Central memory CD8-positive, alpha-beta T cell (primary cell): ENCODE data around the gene FGGY.

Source experiments
- ATAC-seq: fragments of 150-1000 bp; cut with Tn5 transposase; replicated peaks from 2 replicates; pipeline ENCODE4 v1.10.0; 2022; ENCODE audit warnings: mild to moderate bottlenecking, moderate FRiP score, moderate number of reproducible peaks; ENCODE audit not compliant: poor library complexity, severe bottlenecking; ENCODE audit errors: extremely low read depth
- DNase-seq, 2 donors: peaks; one replicate each; pipeline ENCODE4 v3.0.0; 2021; ENCODE audit warnings: low spot score in 2 of 2
- H3K27ac Mint-ChIP-seq: one replicate; pipeline ENCODE4 v1.8.0; 2022; ENCODE audit warnings: low read depth, mild to moderate bottlenecking, moderate library complexity, mixed read lengths
- H3K27me3 Mint-ChIP-seq: one replicate; pipeline ENCODE4 v1.8.0; 2022; ENCODE audit warnings: mixed read lengths
- H3K36me3 Mint-ChIP-seq: one replicate; pipeline ENCODE4 v1.8.0; 2022; ENCODE audit warnings: mild to moderate bottlenecking, moderate library complexity, mixed read lengths; ENCODE audit not compliant: insufficient read depth
- H3K4me1 Mint-ChIP-seq: one replicate; pipeline ENCODE4 v1.8.0; 2022; ENCODE audit warnings: mixed read lengths
- H3K4me3 Mint-ChIP-seq: one replicate; pipeline ENCODE4 v1.8.0; 2022; ENCODE audit warnings: mild to moderate bottlenecking, moderate library complexity, mixed read lengths
- H3K9me3 Mint-ChIP-seq: one replicate; pipeline ENCODE4 v1.8.0; 2022; ENCODE audit warnings: mixed read lengths

Gene FGGY

GRCh38 chr1:59666106-59666505 is 369.2 kb downstream of the FGGY start:
- Mint-ChIP-seq H3K36me3 (no peaks in the 10 kb centered on the region), H3K9me3 (no peaks in the 10 kb centered on the region), H3K4me1 (no peaks in the 10 kb centered on the region), H3K4me3 (no peak overlapping the region), H3K27me3 (no peaks in the 10 kb centered on the region), H3K27ac (no peak overlapping the region)
- no peak for ATAC-seq
- no peak for DNase-seq

- Mint-ChIP-seq H3K27me3 (no peaks in the 10 kb centered on the region), H3K4me1 (no peaks in the 10 kb centered on the region), H3K9me3 (no peaks in the 10 kb centered on the region), H3K4me3 (no peak overlapping the region), H3K36me3 (no peaks in the 10 kb centered on the region), H3K27ac (no peak overlapping the region)
- no peak for DNase-seq
- ATAC-seq = no peak
Measured at GRCh38 chr1:59667020-59667419, 370.1 kb downstream of the FGGY start.

- DNase-seq (no peak), ATAC-seq (no peak)
- Mint-ChIP-seq H3K27ac (no peak overlapping the region), H3K4me1 (no peaks in the 10 kb centered on the region), H3K4me3 (no peak overlapping the region), H3K36me3 (no peaks in the 10 kb centered on the region), H3K9me3 (no peaks in the 10 kb centered on the region), H3K27me3 (no peaks in the 10 kb centered on the region)
Measured at GRCh38 chr1:59669752-59670312, 372.9 kb downstream of the FGGY start.

- H3K4me1 Mint-ChIP-seq = no peaks in the 10 kb centered on the region
- H3K27me3 Mint-ChIP-seq = no peaks in the 10 kb centered on the region
- no peak overlapping the region for H3K4me3 Mint-ChIP-seq
- no peak overlapping the region for H3K27ac Mint-ChIP-seq
- no peaks in the 10 kb centered on the region for H3K9me3 Mint-ChIP-seq
- no peaks in the 10 kb centered on the region for H3K36me3 Mint-ChIP-seq
- DNase-seq (no peak), ATAC-seq (no peak)
Measured at GRCh38 chr1:59670662-59671061, 373.8 kb downstream of the FGGY start.

GRCh38 chr1:59671066-59671952 is 374.4 kb downstream of the FGGY start:
- no peak overlapping the region for H3K27ac Mint-ChIP-seq
- H3K4me1 Mint-ChIP-seq = no peaks in the 10 kb centered on the region
- H3K27me3 Mint-ChIP-seq = no peaks in the 10 kb centered on the region
- no peak overlapping the region for H3K4me3 Mint-ChIP-seq
- no peaks in the 10 kb centered on the region for H3K9me3 Mint-ChIP-seq
- ATAC-seq = no peak
- no peak for DNase-seq
- no peaks in the 10 kb centered on the region for H3K36me3 Mint-ChIP-seq

- Mint-ChIP-seq H3K27me3 (no peaks in the 10 kb centered on the region), H3K9me3 (no peaks in the 10 kb centered on the region), H3K27ac (no peak overlapping the region), H3K4me1 (no peaks in the 10 kb centered on the region), H3K4me3 (no peak overlapping the region), H3K36me3 (no peaks in the 10 kb centered on the region)
- ATAC-seq (no peak), DNase-seq (no peak)
Measured at GRCh38 chr1:59671953-59672305, 375.0 kb downstream of the FGGY start.

- H3K4me3 Mint-ChIP-seq = no peak overlapping the region
- DNase-seq (no peak), ATAC-seq (no peak)
- H3K27ac Mint-ChIP-seq = no peak overlapping the region
- H3K9me3 Mint-ChIP-seq = no peaks in the 10 kb centered on the region
- H3K4me1 Mint-ChIP-seq = no peaks in the 10 kb centered on the region
- no peaks in the 10 kb centered on the region for H3K36me3 Mint-ChIP-seq
- H3K27me3 Mint-ChIP-seq = no peaks in the 10 kb centered on the region
Measured at GRCh38 chr1:59672851-59673572, 376.1 kb downstream of the FGGY start.

GRCh38 chr1:59673573-59674450 is 376.9 kb downstream of the FGGY start:
- no peaks in the 10 kb centered on the region for H3K36me3 Mint-ChIP-seq
- no peak overlapping the region for H3K4me3 Mint-ChIP-seq
- no peaks in the 10 kb centered on the region for H3K4me1 Mint-ChIP-seq
- ATAC-seq = no peak
- H3K9me3 Mint-ChIP-seq = no peaks in the 10 kb centered on the region
- H3K27me3 Mint-ChIP-seq = no peaks in the 10 kb centered on the region
- H3K27ac Mint-ChIP-seq = no peak overlapping the region
- no peak for DNase-seq

GRCh38 chr1:59674595-59674994 is 377.7 kb downstream of the FGGY start:
- Mint-ChIP-seq H3K27me3 (no peaks in the 10 kb centered on the region), H3K27ac (no peak overlapping the region), H3K36me3 (no peaks in the 10 kb centered on the region), H3K9me3 (no peaks in the 10 kb centered on the region), H3K4me1 (no peaks in the 10 kb centered on the region), H3K4me3 (no peak overlapping the region)
- DNase-seq (no peak), ATAC-seq (no peak)

- ATAC-seq (no peak), DNase-seq (no peak)
- Mint-ChIP-seq H3K9me3 (no peaks in the 10 kb centered on the region), H3K4me1 (no peaks in the 10 kb centered on the region), H3K36me3 (no peaks in the 10 kb centered on the region), H3K4me3 (no peak overlapping the region), H3K27ac (no peak overlapping the region), H3K27me3 (no peaks in the 10 kb centered on the region)
Measured at GRCh38 chr1:59675936-59676335, 379.0 kb downstream of the FGGY start.

GRCh38 chr1:59678040-59678439 is 381.1 kb downstream of the FGGY start:
- no peak for ATAC-seq

GRCh38 chr1:59678493-59679228 is 381.8 kb downstream of the FGGY start:
- no peak for DNase-seq
- Mint-ChIP-seq H3K36me3 (no peaks in the 10 kb centered on the region), H3K9me3 (no peaks in the 10 kb centered on the region), H3K4me1 (no peaks in the 10 kb centered on the region), H3K4me3 (no peak overlapping the region), H3K27ac (no peak overlapping the region), H3K27me3 (no peaks in the 10 kb centered on the region)
- no peak for ATAC-seq

More at GRCh38 chr1:59678040-59678439, 381.1 kb downstream of the FGGY start:
- no peaks in the 10 kb centered on the region for H3K9me3 Mint-ChIP-seq
- no peak overlapping the region for H3K27ac Mint-ChIP-seq
- H3K27me3 Mint-ChIP-seq = no peaks in the 10 kb centered on the region
- DNase-seq = no peak
- H3K4me3 Mint-ChIP-seq = no peak overlapping the region
- no peaks in the 10 kb centered on the region for H3K36me3 Mint-ChIP-seq
- H3K4me1 Mint-ChIP-seq = no peaks in the 10 kb centered on the region
